ENCODE results near the gene AGBL1. TPM values are rescaled to one million over a fixed set of nuclear protein-coding genes. Genes with fewer than 3 reads are reported as not detected.

The AGBL1 gene
- total and polyA plus RNA-seq, 9 donors, result under 0.01 to 0.02 TPM; not detected in 7

GRCh38 chr15:86657305-86657704 lies 577.6 kb downstream of the AGBL1 start:
- DNase-seq, result no peak
- H3K27me3 ChIP-seq, result no peaks in the 10 kb centered on the region
- H3K9me3 ChIP-seq, result no peaks in the 10 kb centered on the region
- no peaks in the 10 kb centered on the region for H3K4me1 ChIP-seq (ENCODE audit: insufficient read depth)
- H3K4me3 ChIP-seq, result no peak overlapping the region
- intact Hi-C loops (cut with DNase I), result no loop called here
- 64 to 73% (median 70%) methylated on average over 2 of the region's 2 CpGs for WGBS, 3 donors
- H3K27ac ChIP-seq, result no peak overlapping the region
- TF ChIP-seq POLR2A (IDR thresholded peaks at IDR 0.05) (no peak), CTCF (IDR thresholded peaks at IDR 0.05) (no peak), EP300 (IDR thresholded peaks at IDR 0.05) (no peak)
- no peaks in the 10 kb centered on the region for H3K36me3 ChIP-seq

- no peaks in the 10 kb centered on the region for H3K36me3 ChIP-seq
- WGBS, 3 donors, result 56 to 68% (median 59%) methylated on average over 5 of the region's 5 CpGs
- no peak overlapping the region for H3K4me3 ChIP-seq
- H3K27me3 ChIP-seq, result no peaks in the 10 kb centered on the region
- H3K27ac ChIP-seq, result no peak overlapping the region
- DNase-seq, result no peak
- intact Hi-C loops (cut with DNase I), result no loop called here
- no peaks in the 10 kb centered on the region for H3K9me3 ChIP-seq
- TF ChIP-seq POLR2A (IDR thresholded peaks at IDR 0.05) (no peak), EP300 (IDR thresholded peaks at IDR 0.05) (no peak), CTCF (IDR thresholded peaks at IDR 0.05) (no peak)
- H3K4me1 ChIP-seq (ENCODE audit: insufficient read depth), result no peaks in the 10 kb centered on the region
These were observed 580.2 kb downstream of the AGBL1 start for GRCh38 chr15:86659724-86660411.

- no peaks in the 10 kb centered on the region for H3K9me3 ChIP-seq
- no peak for TF ChIP-seq POLR2A (IDR thresholded peaks at IDR 0.05)
- intact Hi-C loops (cut with DNase I), result no loop called here
- no peak overlapping the region for H3K27ac ChIP-seq
- H3K4me3 ChIP-seq, result no peak overlapping the region
- 68 to 83% (median 71%) methylated on average over 7 of the region's 7 CpGs for WGBS, 3 donors
- no peaks in the 10 kb centered on the region for H3K36me3 ChIP-seq
- DNase-seq, result no peak
- H3K27me3 ChIP-seq, result no peaks in the 10 kb centered on the region
- no peaks in the 10 kb centered on the region for H3K4me1 ChIP-seq (ENCODE audit: insufficient read depth)
These were observed 581.9 kb downstream of the AGBL1 start for GRCh38 chr15:86661580-86661979.

- no peak for DNase-seq
- Histone ChIP-seq H3K36me3 (no peaks in the 10 kb centered on the region), H3K9me3 (no peaks in the 10 kb centered on the region), H3K27me3 (no peaks in the 10 kb centered on the region), H3K27ac (no peak overlapping the region), H3K4me1 (ENCODE audit: insufficient read depth) (no peaks in the 10 kb centered on the region), H3K4me3 (no peak overlapping the region)
- WGBS, 3 donors, result 27 to 60% (median 30%) methylated on average over 1 of the region's 1 CpG
- intact Hi-C loops (cut with DNase I), result no loop called here
- TF ChIP-seq EP300 (IDR thresholded peaks at IDR 0.05), result no peak
- no peak for TF ChIP-seq POLR2A (IDR thresholded peaks at IDR 0.05)
These were observed 583.6 kb downstream of the AGBL1 start for GRCh38 chr15:86663304-86663703.

- H3K4me3 ChIP-seq, result no peak overlapping the region
- no peaks in the 10 kb centered on the region for H3K27me3 ChIP-seq
- H3K27ac ChIP-seq, result no peak overlapping the region
- intact Hi-C loops (cut with DNase I), result no loop called here
- no peaks in the 10 kb centered on the region for H3K4me1 ChIP-seq (ENCODE audit: insufficient read depth)
- WGBS, 3 donors, result 40 to 56% (median 44%) methylated on average over 2 of the region's 2 CpGs
- DNase-seq, result no peak
- H3K36me3 ChIP-seq, result no peaks in the 10 kb centered on the region
- TF ChIP-seq EP300 (IDR thresholded peaks at IDR 0.05) (no peak), POLR2A (IDR thresholded peaks at IDR 0.05) (no peak), CTCF (IDR thresholded peaks at IDR 0.05) (no peak)
- H3K9me3 ChIP-seq, result no peaks in the 10 kb centered on the region
These were observed 584.3 kb downstream of the AGBL1 start for GRCh38 chr15:86663979-86664378.
